GM19043 (cell line): ENCODE data around the gene ADGRL3.
"Not testable (repeated sequence)": the region's sequence is repeated elsewhere in the genome, so short reads cannot be mapped to it uniquely, and the experiment has no call there.

Source experiments
- ATAC-seq: cut with Tn5 transposase; IDR thresholded peaks from one replicate; pipeline ENCODE4 v1.9.1; 2021; ENCODE audit warnings: low read depth; ENCODE audit not compliant: unreplicated experiment

The ADGRL3 gene

DNA sequence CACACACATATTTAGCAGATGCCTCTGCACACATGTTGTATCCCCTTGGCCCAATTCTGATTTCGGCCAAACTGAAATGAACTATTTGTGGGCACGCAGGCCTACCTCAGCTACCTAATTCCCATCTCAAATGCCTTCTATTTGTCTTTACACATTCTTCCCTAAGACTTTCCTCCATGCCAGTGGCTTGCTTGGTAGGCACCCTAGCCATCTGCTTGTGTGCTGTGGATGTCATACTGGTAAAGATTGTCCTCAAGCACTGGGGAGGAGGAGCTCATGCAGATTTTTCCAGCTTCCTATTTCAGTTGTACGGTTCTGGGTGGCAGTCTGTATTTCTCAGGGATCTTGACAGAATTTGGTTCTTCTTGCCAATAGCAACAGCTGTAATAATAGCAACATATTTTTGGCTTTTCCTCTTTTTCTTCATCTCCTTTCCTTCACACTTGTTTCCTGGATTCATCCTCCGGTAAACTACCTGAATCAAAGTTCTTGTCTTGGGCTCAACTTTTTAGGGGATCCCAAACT, 514.3 kb downstream of the ADGRL3 start:
- ATAC-seq: no peak

DNA sequence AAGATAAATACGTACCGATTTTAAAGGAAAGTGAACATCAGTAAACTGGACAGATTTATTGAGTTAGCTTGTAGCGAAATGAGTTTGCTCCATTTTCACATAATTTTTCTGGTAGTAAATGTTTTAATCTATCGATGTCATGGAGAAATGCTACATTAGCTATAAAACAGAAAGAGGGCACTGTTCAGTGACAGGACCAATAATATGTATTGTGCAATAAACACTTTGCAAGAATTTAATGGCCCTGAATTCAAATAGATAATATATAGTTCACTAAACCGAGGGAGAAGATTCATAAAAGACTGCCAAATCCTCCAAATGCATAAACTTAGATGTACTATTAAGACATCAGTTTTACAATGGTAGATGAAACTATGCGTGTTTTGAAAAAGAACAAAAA, 516.3 kb downstream of the ADGRL3 start:
- ATAC-seq: no peak

DNA sequence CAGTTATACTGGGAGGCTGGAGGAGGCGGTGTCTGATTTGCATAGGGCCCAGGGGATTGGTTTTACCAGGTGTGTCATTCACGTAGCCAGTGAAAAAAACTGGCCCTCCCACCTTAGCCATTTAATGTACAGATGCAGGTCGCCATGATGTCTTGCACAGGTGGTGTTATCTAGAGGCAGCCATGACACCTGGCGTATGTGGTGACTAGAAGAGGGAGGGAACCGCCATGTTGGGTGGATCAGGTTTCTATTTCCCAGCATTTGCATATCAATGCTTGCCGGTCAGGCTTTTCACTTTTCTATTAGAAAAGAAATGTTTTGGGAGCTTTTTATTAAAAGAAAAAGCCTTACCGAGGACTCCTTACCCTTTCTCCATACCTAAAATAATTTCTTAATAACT, 523.4 kb downstream of the ADGRL3 start:
- ATAC-seq: no peak

DNA sequence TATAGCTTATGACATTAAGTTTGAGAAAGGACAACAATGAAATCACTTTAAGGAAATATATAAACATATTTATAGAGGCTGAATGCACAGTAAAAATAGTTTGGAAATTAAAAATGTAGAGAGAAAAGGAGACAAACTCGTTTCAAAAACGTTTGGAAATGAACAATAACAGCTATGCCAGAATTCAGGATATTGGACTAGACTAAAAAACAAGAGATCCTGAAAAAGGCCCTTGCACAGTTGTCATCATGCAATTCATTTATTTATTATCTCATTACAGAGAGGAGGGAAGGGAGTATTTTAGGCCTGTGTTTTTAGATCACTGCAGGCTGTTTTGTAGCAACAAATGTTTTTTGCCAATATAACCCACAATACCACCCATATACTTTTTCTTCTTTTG, 527.2 kb downstream of the ADGRL3 start:
- no peak for ATAC-seq

DNA sequence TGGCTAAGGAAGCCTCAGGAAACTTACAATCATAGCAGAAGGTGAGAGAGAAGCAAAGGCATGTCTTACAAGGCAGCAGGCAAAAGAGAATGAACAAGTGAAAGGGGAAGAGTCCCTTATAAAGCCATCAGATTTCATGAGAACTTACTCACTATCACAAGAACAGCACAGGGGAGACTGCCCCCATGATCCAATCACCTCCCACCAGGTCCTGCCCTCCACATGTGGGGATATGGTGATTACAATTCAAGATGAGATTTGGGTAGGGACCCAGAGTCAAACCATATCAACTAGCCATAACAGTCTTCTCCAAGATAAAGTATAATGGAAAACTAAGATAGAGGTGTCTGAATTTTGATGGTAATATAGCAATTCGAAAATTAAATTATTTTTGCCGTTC, 534.3 kb downstream of the ADGRL3 start:
- ATAC-seq: no peak

DNA sequence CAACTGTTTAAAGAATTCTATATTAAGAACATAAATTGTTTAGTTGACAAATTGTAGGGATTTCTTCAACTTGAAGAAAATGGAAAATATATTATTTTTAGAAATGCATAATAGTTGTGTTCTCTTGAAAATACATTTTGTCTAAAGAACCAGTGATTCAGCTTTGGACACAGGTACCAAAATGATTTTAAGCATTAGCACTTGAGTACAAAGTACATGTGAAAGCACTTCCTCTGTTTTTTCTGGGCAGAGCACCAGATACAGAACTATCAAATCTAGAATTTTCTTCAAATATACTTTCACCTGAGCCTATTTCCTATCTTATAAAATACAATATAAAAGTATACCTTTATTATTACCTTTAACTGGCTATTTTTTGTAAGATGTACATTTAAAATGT, 539.8 kb downstream of the ADGRL3 start:
- no peak for ATAC-seq

DNA sequence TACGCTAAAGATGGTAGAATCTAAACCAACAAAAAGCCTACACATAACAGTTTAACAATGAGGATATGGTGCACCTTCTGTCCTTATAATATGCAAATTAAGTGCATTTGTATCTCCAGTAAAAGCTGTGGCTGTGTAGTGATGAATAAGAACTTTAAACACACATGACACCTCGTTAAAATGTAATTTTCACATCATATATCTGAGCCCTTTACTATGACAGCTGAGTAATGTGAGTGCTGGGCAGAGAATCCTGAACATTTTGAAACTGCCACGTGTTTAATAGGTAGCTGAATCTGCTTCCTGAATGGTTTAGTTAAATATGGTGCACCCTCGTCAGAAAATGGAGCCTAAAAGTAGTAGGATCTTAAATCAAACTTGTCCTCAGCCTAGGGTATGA, 540.8 kb downstream of the ADGRL3 start:
- ATAC-seq: no peak

DNA sequence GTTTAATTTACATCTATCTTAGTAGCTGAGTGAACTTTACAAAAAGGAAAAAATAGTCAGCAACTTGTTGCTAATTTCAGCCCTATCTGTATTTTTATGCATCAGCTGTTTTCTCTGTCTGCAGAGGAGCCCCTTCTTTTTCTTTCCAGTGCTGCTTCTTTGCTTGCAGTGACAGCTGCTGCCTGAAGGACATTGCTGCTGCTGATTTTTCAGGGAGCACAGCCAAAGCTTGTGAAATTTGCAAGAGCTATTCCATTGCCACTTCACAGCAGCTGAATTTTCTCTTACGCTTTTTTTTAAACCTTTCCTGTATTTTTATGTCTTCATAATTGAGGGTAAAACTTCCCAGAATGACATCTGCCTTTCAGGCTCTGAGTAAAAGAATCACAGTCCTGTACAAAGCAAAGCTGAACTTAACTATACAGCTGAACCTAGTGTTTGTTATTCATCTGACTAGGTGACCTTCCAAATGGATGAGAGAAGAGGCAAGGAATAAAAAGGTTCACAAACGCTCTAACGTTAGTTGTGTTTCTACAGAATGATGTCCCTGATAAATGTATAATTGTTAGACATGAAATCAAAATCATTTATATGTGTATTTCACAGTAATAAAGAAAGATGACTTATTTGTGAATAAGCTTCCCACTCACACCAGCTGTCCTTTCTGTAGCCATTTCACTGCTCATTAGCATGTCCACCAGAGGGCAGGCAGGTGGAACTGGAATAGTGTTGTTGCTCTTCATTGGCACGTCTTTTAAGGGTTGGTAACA, 541.4 kb downstream of the ADGRL3 start:
- ATAC-seq: no peak

DNA sequence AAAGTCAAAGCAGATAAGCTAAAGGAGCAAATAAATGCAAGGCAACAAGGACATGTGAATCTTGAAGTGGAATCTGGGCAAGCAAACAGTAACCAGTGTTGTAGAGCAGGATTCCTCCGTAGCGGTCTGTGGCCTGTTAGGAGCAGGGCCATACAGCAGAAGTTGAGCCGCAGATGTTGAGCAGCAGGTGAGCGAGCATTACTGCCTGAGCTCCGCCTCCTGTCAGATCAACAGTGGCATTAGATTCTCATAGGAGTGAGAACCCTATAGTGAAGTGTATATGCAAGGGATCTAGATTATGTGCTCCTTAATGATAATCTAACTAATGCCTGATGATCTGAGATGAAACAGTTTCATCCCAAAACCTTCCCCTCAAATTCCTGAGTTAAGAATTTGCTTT, 550.7 kb downstream of the ADGRL3 start:
- ATAC-seq: no peak

DNA sequence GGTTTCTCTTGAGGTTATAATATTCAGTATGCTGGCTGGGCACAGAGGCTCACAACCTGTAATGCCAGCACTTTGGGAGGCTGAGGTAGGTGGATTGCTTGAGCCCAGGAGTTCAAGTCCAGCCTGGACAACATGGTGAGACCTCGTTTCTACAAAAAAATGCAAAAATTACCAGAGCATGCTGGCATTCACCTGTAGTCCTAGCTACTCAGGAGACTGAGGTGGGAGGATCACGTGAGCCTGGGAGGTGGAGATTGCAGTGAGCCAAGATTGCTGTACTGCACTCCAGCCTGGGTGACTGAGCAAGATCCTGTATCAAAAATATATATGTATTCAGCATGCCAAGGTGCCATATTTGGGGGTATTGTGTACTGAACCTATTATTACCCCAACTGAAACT, 552.5 kb downstream of the ADGRL3 start:
- ATAC-seq: no peak

DNA sequence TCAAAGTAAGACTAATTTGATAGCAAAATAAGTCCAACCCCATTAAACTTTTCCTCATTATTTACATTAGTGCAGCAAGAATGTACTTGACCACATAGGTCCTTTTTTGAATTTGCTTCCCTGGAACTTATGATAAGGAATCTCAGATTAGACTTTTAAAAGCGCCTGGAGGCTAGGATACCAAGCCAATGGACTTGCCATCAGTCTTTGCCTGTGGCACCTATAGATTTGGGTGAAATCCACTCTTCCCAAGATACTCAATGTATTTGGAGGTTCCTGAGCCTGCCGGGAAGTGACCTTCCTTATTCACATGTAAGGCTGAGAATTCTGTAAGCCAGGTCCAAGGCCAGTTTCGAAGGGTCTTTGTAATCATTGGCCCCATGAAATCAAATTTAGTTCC, 553.6 kb downstream of the ADGRL3 start:
- ATAC-seq: no peak

DNA sequence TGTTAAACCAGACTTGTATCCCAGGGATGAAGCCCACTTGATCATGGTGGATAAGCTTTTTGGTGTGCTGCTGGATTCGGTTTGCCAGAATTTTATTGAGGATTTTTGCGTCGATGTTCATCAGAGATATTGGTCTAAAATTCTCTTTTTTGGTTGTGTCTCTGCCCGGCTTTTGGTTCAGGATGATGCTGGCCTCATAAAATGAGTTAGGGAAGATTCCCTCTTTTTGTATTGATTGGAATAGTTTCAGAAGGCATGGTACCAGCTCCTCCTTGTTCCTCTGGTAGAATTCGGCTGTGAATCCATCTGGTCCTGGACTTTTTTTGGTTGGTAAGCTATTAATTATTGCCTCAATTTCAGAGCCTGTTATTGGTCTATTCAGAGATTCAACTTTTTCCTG, 556.8 kb downstream of the ADGRL3 start:
- ATAC-seq: not testable (repeated sequence)

DNA sequence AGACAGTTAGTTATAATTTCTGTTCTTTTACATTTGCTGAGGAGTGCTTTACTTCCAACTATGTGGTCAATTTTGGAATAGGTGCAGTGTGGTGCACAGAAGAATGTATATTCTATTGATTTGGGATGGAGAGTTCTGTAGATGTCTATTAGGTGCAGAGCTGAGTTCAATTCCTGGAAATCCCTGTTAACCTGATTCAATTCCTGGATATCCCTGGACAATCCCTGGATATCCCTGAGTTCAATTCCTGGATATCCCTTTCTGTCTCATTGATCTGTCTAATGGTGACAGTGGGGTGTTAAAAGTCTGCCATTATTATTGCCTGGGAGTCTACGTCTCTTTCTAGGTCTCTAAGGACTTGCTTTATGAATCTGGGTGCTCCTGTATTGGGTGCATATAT, 557.9 kb downstream of the ADGRL3 start:
- ATAC-seq: not testable (repeated sequence)

DNA sequence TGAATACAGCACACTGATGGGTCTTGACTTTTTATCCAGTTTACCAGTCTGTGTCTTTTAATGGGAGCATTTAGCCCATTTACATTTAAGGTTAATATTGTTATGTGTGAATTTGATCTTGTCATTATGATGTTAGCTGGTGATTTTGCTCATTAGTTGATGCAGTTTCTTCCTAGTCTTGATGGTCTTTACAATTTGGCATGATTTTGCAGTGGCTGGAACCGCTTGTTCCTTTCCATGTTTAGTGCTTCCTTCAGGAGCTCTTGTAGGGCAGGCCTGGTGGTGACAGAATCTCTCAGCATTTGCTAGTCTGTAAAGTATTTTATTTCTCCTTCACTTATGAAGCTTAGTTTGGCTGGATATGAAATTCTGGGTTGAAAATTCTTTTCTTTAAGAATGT, 558.5 kb downstream of the ADGRL3 start:
- ATAC-seq: not testable (repeated sequence)

DNA sequence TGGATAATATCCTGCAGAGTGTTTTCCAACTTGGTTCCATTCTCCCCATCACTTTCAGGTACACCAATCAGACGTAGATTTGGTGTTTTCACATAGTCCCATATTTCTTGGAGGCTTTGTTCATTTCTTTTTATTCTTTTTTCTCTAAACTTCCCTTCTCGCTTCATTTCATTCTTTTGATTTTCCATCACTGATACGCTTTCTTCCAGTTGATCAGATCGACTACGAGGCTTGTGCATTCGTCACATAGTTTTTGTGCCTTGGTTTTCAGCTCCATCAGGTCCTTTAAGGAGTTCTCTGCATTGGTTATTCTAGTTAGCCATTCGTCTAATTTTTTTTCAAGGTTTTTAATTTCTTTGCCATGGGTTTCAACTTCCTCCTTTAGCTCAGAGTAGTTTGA, 559.1 kb downstream of the ADGRL3 start:
- not testable (repeated sequence) for ATAC-seq

DNA sequence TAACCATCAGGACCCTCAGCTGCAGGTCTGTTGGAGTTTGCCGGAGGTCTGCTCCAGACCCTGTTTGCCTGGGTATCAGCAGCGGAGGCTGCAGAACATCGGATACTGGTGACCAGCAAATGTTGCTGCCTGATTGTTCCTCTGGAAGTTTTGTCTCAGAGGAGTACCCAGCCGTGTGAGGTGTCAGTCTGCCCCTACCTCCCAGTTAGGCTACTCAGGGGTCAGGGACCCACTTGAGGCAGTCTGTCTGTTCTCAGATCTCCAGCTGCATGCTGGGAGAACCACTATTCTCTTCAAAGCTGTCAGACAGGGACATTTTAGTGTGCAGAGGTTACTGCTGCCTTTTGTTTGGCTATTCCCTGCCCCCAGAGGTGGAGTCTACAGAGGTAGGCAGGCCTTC, 559.8 kb downstream of the ADGRL3 start:
- ATAC-seq: not testable (repeated sequence)

DNA sequence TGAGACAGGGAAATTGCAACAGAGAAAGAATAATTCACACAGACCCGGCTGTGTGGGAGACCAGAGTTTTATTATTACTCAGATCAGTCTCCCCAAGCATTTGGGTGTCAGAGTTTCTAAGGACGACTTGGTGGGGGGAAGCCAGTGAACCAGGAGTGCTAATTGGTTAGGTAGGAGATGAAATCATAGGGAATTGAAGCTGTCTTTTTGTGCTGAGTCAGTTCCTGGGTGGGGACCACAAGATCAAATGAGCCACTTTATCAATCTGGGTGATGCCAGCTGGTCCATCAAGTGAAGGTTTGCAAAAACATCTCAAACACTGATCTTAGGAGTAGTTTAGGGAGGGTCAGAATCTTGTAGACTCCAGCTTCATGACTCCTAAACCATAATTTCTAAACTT, 560.7 kb downstream of the ADGRL3 start:
- no peak for ATAC-seq

DNA sequence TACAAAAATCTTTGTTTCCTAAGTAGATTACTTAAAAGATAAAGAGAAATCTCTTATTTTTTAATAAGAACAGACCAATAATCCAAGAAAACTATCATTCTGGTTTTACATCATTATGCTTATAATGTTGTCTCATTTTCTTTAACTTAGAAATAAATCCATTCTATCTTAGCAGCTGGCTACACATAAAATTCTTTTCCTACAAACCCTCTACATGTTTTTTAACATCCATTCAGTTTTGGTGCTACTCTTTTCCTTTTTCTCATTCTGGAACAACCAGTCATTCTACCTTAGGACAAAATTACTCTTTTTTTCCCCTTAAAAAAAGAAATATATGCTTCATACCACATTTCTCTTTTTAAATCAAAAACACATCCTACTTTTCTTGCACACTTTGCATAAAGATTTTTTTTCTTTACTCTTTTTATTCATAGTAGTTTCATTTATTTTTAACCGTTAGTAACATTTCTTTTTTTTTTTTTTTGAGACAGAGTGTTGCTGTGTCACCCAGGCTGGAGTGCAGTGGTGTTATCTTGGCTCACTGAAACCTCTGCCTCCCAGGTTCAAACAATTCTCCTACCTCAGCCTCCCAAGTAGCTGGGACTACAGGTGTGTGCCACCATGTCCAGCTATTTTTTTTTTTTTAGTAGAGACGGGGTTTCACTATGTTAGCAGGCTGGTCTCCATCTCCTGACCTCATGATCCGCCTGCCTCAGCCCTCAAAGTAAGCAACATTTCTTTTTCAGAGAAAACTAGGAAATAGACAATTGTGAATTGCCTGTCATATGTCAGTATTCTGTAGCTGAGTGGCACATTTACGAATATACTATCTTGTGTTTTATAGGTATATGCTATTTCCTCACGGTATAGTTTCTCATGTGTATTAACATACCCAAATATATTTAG, 562.8 kb downstream of the ADGRL3 start:
- ATAC-seq: no peak

DNA sequence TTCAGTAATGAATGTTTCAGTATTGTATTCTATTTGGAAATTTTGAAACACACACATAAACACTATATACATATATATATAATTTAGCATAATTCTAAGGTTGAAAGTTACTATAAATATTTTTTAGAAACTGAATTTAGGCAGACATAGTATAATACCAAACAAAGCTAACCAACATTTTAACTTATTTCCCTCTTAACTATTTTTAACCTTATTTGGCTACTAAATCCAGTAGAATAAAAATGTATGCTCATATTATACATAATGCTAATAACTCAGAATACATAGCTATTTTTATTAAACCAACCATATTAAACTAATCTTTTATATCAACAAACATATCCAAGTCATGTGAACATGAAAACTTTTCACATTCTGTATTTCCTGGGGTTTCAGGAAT, 563.6 kb downstream of the ADGRL3 start:
- no peak for ATAC-seq

DNA sequence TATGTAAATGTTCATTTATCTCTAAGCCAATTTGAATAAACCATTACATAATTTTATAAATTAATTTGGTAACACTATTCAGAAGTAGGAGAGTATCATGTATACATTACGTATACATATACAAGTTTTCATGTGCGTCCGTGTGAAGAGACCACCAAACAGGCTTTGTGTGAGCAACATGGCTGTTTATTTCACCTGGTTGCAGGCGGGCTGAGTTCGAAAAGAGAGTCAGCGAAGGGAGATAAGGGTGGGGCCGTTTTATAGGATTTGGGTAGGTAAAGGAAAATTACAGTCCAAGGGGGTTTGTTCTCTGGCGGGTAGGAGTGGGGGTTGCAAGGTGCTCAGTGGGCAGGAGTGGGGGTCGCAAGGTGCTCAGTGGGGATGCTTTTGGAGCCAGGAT, 564.0 kb downstream of the ADGRL3 start:
- not testable (repeated sequence) for ATAC-seq

DNA sequence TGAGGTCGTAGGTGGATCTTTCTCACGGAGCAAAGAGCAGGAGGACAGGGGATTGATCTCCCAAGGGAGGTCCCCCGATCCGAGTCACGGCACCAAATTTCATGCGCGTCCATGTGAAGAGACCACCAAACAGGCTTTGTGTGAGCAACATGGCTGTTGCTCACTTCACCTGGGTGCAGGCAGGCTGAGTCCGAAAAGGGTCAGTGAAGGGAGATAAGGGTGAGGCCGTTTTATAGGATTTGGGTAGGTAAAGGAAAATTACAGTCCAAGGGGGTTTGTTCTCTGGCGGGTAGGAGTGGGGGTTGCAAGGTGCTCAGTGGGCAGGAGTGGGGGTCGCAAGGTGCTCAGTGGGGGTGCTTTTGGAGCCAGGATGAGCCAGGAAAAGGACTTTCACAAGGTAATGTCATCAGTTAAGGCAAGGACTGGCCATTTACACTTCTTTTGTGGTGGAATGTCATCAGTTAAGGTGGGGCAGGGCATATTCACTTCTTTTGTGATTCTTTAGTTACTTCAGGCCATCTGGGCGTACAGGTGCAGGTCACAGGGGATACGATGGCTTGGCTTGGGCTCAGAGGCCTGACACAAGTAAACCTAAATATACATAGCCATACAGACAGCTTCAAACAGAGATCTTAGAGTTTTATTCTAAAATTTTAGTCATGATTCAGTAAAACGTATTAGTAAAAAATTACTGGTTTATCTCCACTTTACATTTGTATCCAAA, 569.5 kb downstream of the ADGRL3 start:
- ATAC-seq: not testable (repeated sequence)
